GM21447 (cell line): ENCODE measurements around the gene OBP2B.

Source experiments
- ATAC-seq: cut with Tn5 transposase; IDR thresholded peaks from one replicate; pipeline ENCODE4 v1.9.1; 2021; ENCODE audit not compliant: unreplicated experiment

Gene OBP2B

GRCh38 chr9:133202688-133203453 lies 6.2 kb downstream of the OBP2B start:
- no peak for ATAC-seq

- ATAC-seq = no peak
These were observed 6.9 kb downstream of the OBP2B start for GRCh38 chr9:133202145-133202513.

GRCh38 chr9:133201424-133202144 lies 7.5 kb downstream of the OBP2B start:
- no peak for ATAC-seq

GRCh38 chr9:133200631-133201030 lies 8.4 kb downstream of the OBP2B start:
- no peak for ATAC-seq

DNA sequence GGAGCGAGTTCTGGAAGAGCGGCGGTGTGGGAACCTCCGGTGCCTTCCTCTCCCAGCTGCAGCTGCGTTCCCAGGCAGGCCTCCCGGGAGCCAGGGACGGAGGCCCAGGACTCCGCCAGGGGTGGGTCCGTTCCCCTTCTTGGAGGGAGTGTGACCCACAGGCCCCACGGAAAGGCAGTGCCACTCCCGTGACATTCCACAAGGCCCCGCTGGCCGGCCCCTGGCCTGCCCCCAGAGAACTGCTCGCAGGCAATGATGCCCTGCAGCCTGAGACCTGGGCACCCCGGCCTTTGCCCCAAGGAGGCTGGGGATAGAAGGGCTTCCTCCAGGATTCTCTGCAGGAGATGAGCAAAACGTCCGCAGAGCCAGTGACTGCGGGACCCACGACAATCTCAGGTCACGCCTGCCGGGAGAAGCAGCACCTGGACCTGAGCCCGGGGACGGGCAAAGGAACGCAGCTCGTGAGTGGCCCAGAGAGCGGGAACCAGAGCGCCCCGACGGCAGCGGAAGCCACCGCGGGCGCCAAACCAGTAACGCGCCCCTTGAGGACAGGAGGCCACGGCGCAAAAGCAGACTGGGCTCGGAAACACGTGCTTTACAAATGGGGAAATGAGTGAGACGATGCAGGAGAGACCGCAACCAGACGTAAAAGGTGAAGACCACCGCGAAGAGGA lies 9.3 kb downstream of the OBP2B start:
- ATAC-seq = no peak

GRCh38 chr9:133195029-133195428 lies 14.0 kb downstream of the OBP2B start:
- no peak for ATAC-seq

DNA sequence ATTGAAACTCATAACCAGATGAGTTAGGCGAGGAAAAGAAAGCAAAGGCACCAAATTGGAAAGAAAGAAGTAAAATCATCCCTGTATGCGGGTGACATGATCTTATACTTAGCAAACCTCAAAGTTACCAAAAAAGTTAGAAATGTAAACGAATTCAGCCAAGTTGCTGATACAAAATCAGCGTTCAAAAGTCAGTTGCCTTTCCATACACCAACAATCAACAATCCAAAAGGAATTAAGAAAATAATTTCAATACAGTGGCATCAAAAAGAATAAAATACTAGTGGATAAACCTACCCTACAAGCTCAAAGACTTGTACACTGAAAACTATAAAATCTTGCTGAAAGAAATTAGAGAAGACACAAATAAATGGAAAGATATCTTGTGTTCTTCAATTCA lies 14.5 kb downstream of the OBP2B start:
- no peak for ATAC-seq

GRCh38 chr9:133191989-133192388 lies 17.1 kb downstream of the OBP2B start:
- no peak for ATAC-seq

DNA sequence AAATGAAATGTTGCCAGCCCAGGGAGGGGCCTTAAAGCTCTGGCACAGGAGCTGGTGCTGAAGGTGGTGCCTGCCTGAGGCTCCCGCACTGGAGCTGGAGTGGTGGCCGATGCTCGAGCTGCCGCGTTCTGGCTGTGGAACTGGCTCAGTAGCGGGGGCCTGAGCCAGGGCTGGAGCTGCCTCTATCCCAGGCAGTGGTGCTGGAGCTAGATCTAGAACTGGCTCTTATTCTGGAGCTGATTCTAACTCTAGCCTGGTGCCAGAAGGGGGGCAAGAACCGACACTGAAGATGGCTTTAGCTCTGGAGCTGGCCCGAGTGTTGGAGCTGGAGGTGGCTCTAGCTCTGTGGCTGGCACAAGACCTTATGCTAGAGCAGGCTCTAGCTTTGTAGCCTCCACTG lies 19.2 kb downstream of the OBP2B start:
- no peak for ATAC-seq

GRCh38 chr9:133188843-133189180 lies 20.2 kb downstream of the OBP2B start:
- ATAC-seq = no peak

GRCh38 chr9:133188006-133188842 lies 20.8 kb downstream of the OBP2B start:
- ATAC-seq = no peak

- no peak for ATAC-seq
These were observed 21.5 kb downstream of the OBP2B start for GRCh38 chr9:133187561-133188005.

DNA sequence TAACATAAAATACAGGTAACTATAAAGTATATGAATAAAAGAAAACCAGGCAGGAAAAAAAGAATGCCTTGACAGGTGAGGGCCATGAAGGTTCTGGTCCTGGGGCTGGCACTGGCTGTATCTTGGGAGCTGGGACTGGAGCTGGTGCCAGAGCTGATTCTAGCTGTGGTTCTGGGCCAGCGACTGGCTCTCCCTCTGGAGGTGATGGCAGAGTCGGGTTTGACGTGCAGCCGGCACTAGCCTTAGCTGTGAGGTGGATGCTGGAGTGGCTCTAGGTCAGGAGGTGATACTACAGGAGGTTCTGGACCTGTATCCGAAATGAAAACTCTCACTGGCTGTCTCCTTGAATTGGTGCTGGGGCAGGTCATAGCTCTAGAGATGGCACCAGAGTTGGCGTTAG lies 22.3 kb downstream of the OBP2B start:
- no peak for ATAC-seq

DNA sequence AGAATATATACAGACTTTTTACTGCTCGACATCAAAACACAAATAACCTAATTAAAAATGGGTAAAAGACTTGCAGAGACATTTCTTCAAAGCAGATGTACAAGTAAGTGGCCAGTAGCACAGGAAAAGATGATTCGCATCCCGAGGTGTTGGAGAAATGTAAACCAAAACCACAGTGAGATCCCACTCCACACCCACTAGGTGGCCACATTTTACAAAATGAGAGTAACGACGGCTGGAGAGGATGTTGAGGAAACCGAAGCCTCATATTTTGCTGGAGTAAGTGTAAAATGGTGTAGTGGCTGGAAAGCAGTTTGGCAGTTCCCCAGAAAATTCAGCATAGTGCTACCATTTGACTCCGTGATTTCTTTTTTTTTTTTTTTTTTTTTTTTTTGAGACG lies 24.1 kb downstream of the OBP2B start:
- ATAC-seq = no peak

- no peak for ATAC-seq
These were observed 26.9 kb downstream of the OBP2B start for GRCh38 chr9:133182151-133182550.

GRCh38 chr9:133181561-133181960 lies 27.5 kb downstream of the OBP2B start:
- ATAC-seq = no peak

GRCh38 chr9:133180953-133181352 lies 28.1 kb downstream of the OBP2B start:
- no peak for ATAC-seq

DNA sequence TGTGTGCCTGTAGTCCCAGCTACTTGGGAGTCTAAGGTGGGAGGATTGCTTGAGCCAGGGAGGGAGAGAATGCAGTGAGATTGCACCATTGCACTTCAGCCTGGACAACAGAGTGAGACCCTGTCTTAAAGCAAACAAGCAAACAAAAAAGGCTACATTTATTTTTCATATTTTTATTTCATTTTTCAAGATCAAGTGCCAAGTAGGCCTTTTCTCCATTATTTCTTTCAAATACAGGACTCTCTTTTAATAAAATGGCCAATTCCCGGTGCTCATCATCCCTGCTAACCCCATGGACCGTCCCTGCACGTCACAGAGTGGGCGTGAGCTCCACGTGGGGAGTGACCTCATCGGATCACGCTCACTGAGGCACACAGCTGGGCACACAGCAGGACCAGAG lies 36.0 kb downstream of the OBP2B start:
- no peak for ATAC-seq

- no peak for ATAC-seq
These were observed 37.7 kb downstream of the OBP2B start for GRCh38 chr9:133171161-133171961.

DNA sequence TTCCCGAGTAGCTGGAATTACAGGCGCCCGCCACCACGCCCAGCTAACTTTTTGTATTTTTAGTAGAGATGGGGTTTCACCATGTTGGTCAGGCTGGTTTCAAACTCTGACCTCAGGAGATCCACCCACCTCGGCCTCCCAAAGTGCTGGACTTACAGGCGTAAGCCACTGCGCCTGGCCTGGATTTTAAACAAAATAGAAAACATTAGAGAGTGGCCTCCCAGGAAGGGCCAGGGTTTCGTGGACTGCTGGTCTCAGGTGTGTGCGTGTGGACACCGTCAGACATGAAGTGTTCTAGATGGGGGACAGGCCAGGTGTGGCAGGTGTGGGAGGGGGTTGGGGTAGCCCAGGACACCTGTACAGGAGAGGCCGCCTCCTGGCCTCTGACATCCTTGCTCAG lies 38.3 kb downstream of the OBP2B start:
- no peak for ATAC-seq
